Bronchial epithelial cell (primary cell): Measurements from ENCODE around the gene CNTN5. TPM values are rescaled to one million over a fixed set of nuclear protein-coding genes. Genes with fewer than 3 reads are reported as not detected.

Experiments
- DNase-seq: peaks from one replicate; pipeline ENCODE4 v3.0.0-alpha.2; 2010; ENCODE audit warnings: low read depth
- FAIRE-seq: peaks from 2 replicates; lab custom pipeline; 2011; peaks lifted over from hg19 to GRCh38; lab: Jason Lieb, UNC
- H3K27me3 ChIP-seq: 2 replicates; pipeline ENCODE4 v1.5.1; 2011; ENCODE audit warnings: low read length; ENCODE audit not compliant: control insufficient read depth, insufficient read depth
- H3K36me3 ChIP-seq: 2 replicates; pipeline ENCODE4 v1.5.1; 2011; ENCODE audit warnings: low read length; ENCODE audit not compliant: control insufficient read depth, insufficient read depth
- H3K4me3 ChIP-seq: 2 replicates; pipeline ENCODE4 v1.5.1; 2011; ENCODE audit warnings: mild to moderate bottlenecking, low read depth, low read length, control low read depth
- CTCF ChIP-seq: IDR thresholded peaks from 2 replicates; pipeline ENCODE4 v1.5.1; 2011; ENCODE audit warnings: mild to moderate bottlenecking, moderate library complexity, low read length, control low read depth, inconsistent platforms; ENCODE audit not compliant: insufficient read depth, severe bottlenecking
- total RNA-seq: library from RNA; depleted of rRNA; stranded (reverse); fragments of >200 nt; gene quantifications from 2 replicates; pipeline ENCODE4 v1.2.1, GENCODE V29; 2014

Gene CNTN5
- total RNA-seq, 1 donor from 2014 or later, result not detected

- FAIRE-seq, result no peak
- TF ChIP-seq CTCF, result no peak
These were observed 1338.5 kb downstream of the CNTN5 start for GRCh38 chr11:100359281-100359680.

GRCh38 chr11:100367892-100368291 is 1347.1 kb downstream of the CNTN5 start:
- H3K27me3 ChIP-seq, result no peaks in the 10 kb centered on the region
- FAIRE-seq (no peak), DNase-seq (peak; percentile 75)
- TF ChIP-seq CTCF, result no peak
- H3K36me3 ChIP-seq, result no peaks in the 10 kb centered on the region
- no peak overlapping the region for H3K4me3 ChIP-seq

More at GRCh38 chr11:100359281-100359680, 1338.5 kb downstream of the CNTN5 start:
- DNase-seq, result no peak
- no peaks in the 10 kb centered on the region for H3K27me3 ChIP-seq
- H3K36me3 ChIP-seq, result no peaks in the 10 kb centered on the region
- no peak overlapping the region for H3K4me3 ChIP-seq

GRCh38 chr11:100383357-100383865 is 1362.7 kb downstream of the CNTN5 start:
- Histone ChIP-seq H3K36me3 (no peaks in the 10 kb centered on the region), H3K27me3 (no peaks in the 10 kb centered on the region), H3K4me3 (no peak overlapping the region)
- no peak for TF ChIP-seq CTCF
- DNase-seq (no peak), FAIRE-seq (no peak)

GRCh38 chr11:100396266-100396665 is 1375.5 kb downstream of the CNTN5 start:
- H3K36me3 ChIP-seq, result no peaks in the 10 kb centered on the region
- no peak for FAIRE-seq
- H3K27me3 ChIP-seq, result no peaks in the 10 kb centered on the region
- H3K4me3 ChIP-seq, result no peak overlapping the region
- no peak for TF ChIP-seq CTCF
- DNase-seq, result no peak

- no peaks in the 10 kb centered on the region for H3K27me3 ChIP-seq
- no peak overlapping the region for H3K4me3 ChIP-seq
- DNase-seq (no peak), FAIRE-seq (no peak)
- no peaks in the 10 kb centered on the region for H3K36me3 ChIP-seq
- TF ChIP-seq CTCF, result no peak
These were observed 1376.7 kb downstream of the CNTN5 start for GRCh38 chr11:100397401-100397800.

- H3K36me3 ChIP-seq, result no peaks in the 10 kb centered on the region
- FAIRE-seq, result no peak
- TF ChIP-seq CTCF, result no peak
- no peaks in the 10 kb centered on the region for H3K27me3 ChIP-seq
- no peak for DNase-seq
- H3K4me3 ChIP-seq, result no peak overlapping the region
These were observed 1383.1 kb downstream of the CNTN5 start for GRCh38 chr11:100403816-100404215.
